ENCODE data around the gene CHERP. TPM values are rescaled to one million over a fixed set of nuclear protein-coding genes. Genes with fewer than 3 reads are reported as not detected.
"Not testable (repeated sequence)": the region's sequence is repeated elsewhere in the genome, so short reads cannot be mapped to it uniquely, and the experiment has no call there.

CHERP gene
- total and polyA plus RNA-seq, 7 experiments from 2014 or later = 10.4 to 80.7 (median 60.4) TPM

- CTCF ChIA-PET, H3K9me3 Mint-ChIP-seq, POLR2A ChIA-PET: not testable (repeated sequence)
These were observed 29.6 kb downstream of the CHERP start for GRCh38 chr19:16512611-16513010.

GRCh38 chr19:16509141-16510061, 32.8 kb downstream of the CHERP start:
- ATAC-seq = no peak
- POLR2A ChIA-PET = no interaction called here

More at GRCh38 chr19:16512611-16513010, 29.6 kb downstream of the CHERP start:
- H3K4me1 ChIP-seq (ENCODE audit: control insufficient read depth in 2 of 2, insufficient read depth in 2 of 2, low read length in 2 of 2); H3K4me1 Mint-ChIP-seq; ATAC-seq; H3K4me3 Mint-ChIP-seq; H3K27me3 Mint-ChIP-seq; H3K27me3 ChIP-seq (ENCODE audit: control insufficient read depth in 2 of 2, insufficient read depth in 2 of 2, low read length in 2 of 2); H3K27ac ChIP-seq (ENCODE audit: low read depth, low read length); DNase-seq; intact Hi-C loops (cut with micrococcal nuclease); H3K9me3 ChIP-seq (ENCODE audit: control insufficient read depth in 2 of 3, low read length in 3 of 3); H3K4me3 ChIP-seq (ENCODE audit: low read length); H3K27ac Mint-ChIP-seq: not testable (repeated sequence)
- H3K36me3 Mint-ChIP-seq = peaks cover 0 to 13% (median 3%) of the 10 kb centered on the region in 5 donors
- peaks cover 0 to 23% (median 0%) of the 10 kb centered on the region in 3 experiments for H3K36me3 ChIP-seq (ENCODE audit: control insufficient read depth in 2 of 3, insufficient read depth in 3 of 3, low read length in 3 of 3)

GRCh38 chr19:16508546-16508945, 33.7 kb downstream of the CHERP start:
- no peak for ATAC-seq
- Histone ChIP-seq H3K27ac (ENCODE audit: low read depth, low read length) (no peak overlapping the region), H3K4me1 (ENCODE audit: control insufficient read depth in 2 of 2, insufficient read depth in 2 of 2, low read length in 2 of 2) (no peaks in the 10 kb centered on the region), H3K9me3 (ENCODE audit: control insufficient read depth in 2 of 3, low read length in 3 of 3) (no peaks in the 10 kb centered on the region), H3K36me3 (ENCODE audit: control insufficient read depth in 2 of 3, insufficient read depth in 3 of 3, low read length in 3 of 3) (peaks cover 0 to 12% (median 0%) of the 10 kb centered on the region in 3 experiments), H3K27me3 (ENCODE audit: control insufficient read depth in 2 of 2, insufficient read depth in 2 of 2, low read length in 2 of 2) (no peaks in the 10 kb centered on the region), H3K4me3 (ENCODE audit: low read length) (no peak overlapping the region)
- ChIA-PET CTCF (interaction anchor here (0.6 to 0.7 kb wide), 2 partner anchors 53 to 706 kb away, joined by 3 to 4 read pairs; no protein-coding TSS in a partner anchor), POLR2A (no interaction called here)
- no peaks in the 10 kb centered on the region for H3K9me3 Mint-ChIP-seq
- H3K36me3 Mint-ChIP-seq = peaks cover 0 to 17% (median 3%) of the 10 kb centered on the region in 5 donors
- H3K4me3 Mint-ChIP-seq = no peak overlapping the region
- no peak for DNase-seq
- H3K27me3 Mint-ChIP-seq = no peaks in the 10 kb centered on the region
- intact Hi-C loops (cut with micrococcal nuclease) = no loop called here
- no peak overlapping the region for H3K27ac Mint-ChIP-seq
- no peaks in the 10 kb centered on the region for H3K4me1 Mint-ChIP-seq

More at GRCh38 chr19:16509141-16510061, 32.8 kb downstream of the CHERP start:
- no peaks in the 10 kb centered on the region for H3K9me3 Mint-ChIP-seq
- H3K4me1 Mint-ChIP-seq = no peaks in the 10 kb centered on the region
- H3K4me3 Mint-ChIP-seq = no peak overlapping the region
- H3K36me3 ChIP-seq (ENCODE audit: control insufficient read depth in 2 of 3, insufficient read depth in 3 of 3, low read length in 3 of 3) = peaks cover 0 to 12% (median 0%) of the 10 kb centered on the region in 3 experiments
- CTCF ChIA-PET = interaction anchor here (0.6 to 0.7 kb wide), 3 partner anchors 37 to 707 kb away, joined by 3 to 4 read pairs (median 3); no protein-coding TSS in a partner anchor
- DNase-seq = no peak
- peaks cover 0 to 15% (median 3%) of the 10 kb centered on the region in 5 donors for H3K36me3 Mint-ChIP-seq
- no peaks in the 10 kb centered on the region for H3K27me3 ChIP-seq (ENCODE audit: control insufficient read depth in 2 of 2, insufficient read depth in 2 of 2, low read length in 2 of 2)
- no peaks in the 10 kb centered on the region for H3K9me3 ChIP-seq (ENCODE audit: control insufficient read depth in 2 of 3, low read length in 3 of 3)
- H3K4me3 ChIP-seq (ENCODE audit: low read length) = no peak overlapping the region
- no peaks in the 10 kb centered on the region for H3K27me3 Mint-ChIP-seq
- H3K27ac ChIP-seq (ENCODE audit: low read depth, low read length) = no peak overlapping the region
- intact Hi-C loops (cut with micrococcal nuclease) = no loop called here
- H3K4me1 ChIP-seq (ENCODE audit: control insufficient read depth in 2 of 2, insufficient read depth in 2 of 2, low read length in 2 of 2) = no peaks in the 10 kb centered on the region
- H3K27ac Mint-ChIP-seq = no peak overlapping the region

GRCh38 chr19:16506961-16507360, 35.3 kb downstream of the CHERP start:
- Mint-ChIP-seq H3K27me3 (no peaks in the 10 kb centered on the region), H3K9me3 (no peaks in the 10 kb centered on the region), H3K4me3 (no peak overlapping the region), H3K4me1 (no peaks in the 10 kb centered on the region), H3K36me3 (peaks cover 0 to 21% (median under 1%) of the 10 kb centered on the region in 5 donors), H3K27ac (no peak overlapping the region)
- Histone ChIP-seq H3K4me1 (ENCODE audit: control insufficient read depth in 2 of 2, insufficient read depth in 2 of 2, low read length in 2 of 2) (no peaks in the 10 kb centered on the region), H3K27ac (ENCODE audit: low read depth, low read length) (no peak overlapping the region), H3K4me3 (ENCODE audit: low read length) (no peak overlapping the region), H3K27me3 (ENCODE audit: control insufficient read depth in 2 of 2, insufficient read depth in 2 of 2, low read length in 2 of 2) (no peaks in the 10 kb centered on the region), H3K36me3 (ENCODE audit: control insufficient read depth in 2 of 3, insufficient read depth in 3 of 3, low read length in 3 of 3) (peaks cover 0 to 12% (median 0%) of the 10 kb centered on the region in 3 experiments), H3K9me3 (ENCODE audit: control insufficient read depth in 2 of 3, low read length in 3 of 3) (no peaks in the 10 kb centered on the region)
- CTCF ChIA-PET = no interaction called here
- intact Hi-C loops (cut with micrococcal nuclease) = no loop called here
- ATAC-seq = no peak
- no peak for DNase-seq
- POLR2A ChIA-PET = no interaction called here

- CTCF ChIA-PET; DNase-seq; intact Hi-C loops (cut with micrococcal nuclease); H3K27ac ChIP-seq (ENCODE audit: low read depth, low read length); H3K27ac Mint-ChIP-seq; H3K9me3 ChIP-seq (ENCODE audit: control insufficient read depth in 2 of 3, low read length in 3 of 3); H3K9me3 Mint-ChIP-seq; H3K27me3 ChIP-seq (ENCODE audit: control insufficient read depth in 2 of 2, insufficient read depth in 2 of 2, low read length in 2 of 2); H3K4me1 Mint-ChIP-seq; ATAC-seq; H3K27me3 Mint-ChIP-seq; H3K4me1 ChIP-seq (ENCODE audit: control insufficient read depth in 2 of 2, insufficient read depth in 2 of 2, low read length in 2 of 2); H3K4me3 Mint-ChIP-seq; H3K4me3 ChIP-seq (ENCODE audit: low read length): not testable (repeated sequence)
- POLR2A ChIA-PET = interaction anchor here (0.7 kb wide), 1 partner anchor 57 kb away, joined by 3 read pairs; no protein-coding TSS in a partner anchor
- peaks cover 0 to 22% (median 2%) of the 10 kb centered on the region in 5 donors for H3K36me3 Mint-ChIP-seq
- H3K36me3 ChIP-seq (ENCODE audit: control insufficient read depth in 2 of 3, insufficient read depth in 3 of 3, low read length in 3 of 3) = peaks cover 0 to 12% (median 0%) of the 10 kb centered on the region in 3 experiments
These were observed 36.1 kb downstream of the CHERP start for GRCh38 chr19:16506161-16506560.

GRCh38 chr19:16504271-16504670, 38.0 kb downstream of the CHERP start:
- Histone ChIP-seq H3K27ac (ENCODE audit: low read depth, low read length) (no peak overlapping the region), H3K4me1 (ENCODE audit: control insufficient read depth in 2 of 2, insufficient read depth in 2 of 2, low read length in 2 of 2) (no peaks in the 10 kb centered on the region), H3K27me3 (ENCODE audit: control insufficient read depth in 2 of 2, insufficient read depth in 2 of 2, low read length in 2 of 2) (no peaks in the 10 kb centered on the region), H3K36me3 (ENCODE audit: control insufficient read depth in 2 of 3, insufficient read depth in 3 of 3, low read length in 3 of 3) (peaks cover 0 to 8% (median 0%) of the 10 kb centered on the region in 3 experiments), H3K9me3 (ENCODE audit: control insufficient read depth in 2 of 3, low read length in 3 of 3) (no peaks in the 10 kb centered on the region), H3K4me3 (ENCODE audit: low read length) (no peak overlapping the region)
- no peak overlapping the region for H3K27ac Mint-ChIP-seq
- peaks cover 0 to 19% (median 5%) of the 10 kb centered on the region in 5 donors for H3K36me3 Mint-ChIP-seq
- no peak overlapping the region for H3K4me3 Mint-ChIP-seq
- no peaks in the 10 kb centered on the region for H3K27me3 Mint-ChIP-seq
- no peak for ATAC-seq
- no peak for DNase-seq
- H3K9me3 Mint-ChIP-seq = no peaks in the 10 kb centered on the region
- CTCF ChIA-PET = no interaction called here
- POLR2A ChIA-PET = no interaction called here
- no peaks in the 10 kb centered on the region for H3K4me1 Mint-ChIP-seq
- intact Hi-C loops (cut with micrococcal nuclease) = no loop called here

All from naive thymus-derived CD4-positive, alpha-beta T cell (primary cell).